HepG2 (cell line): ENCODE data around the gene SLC38A2. TPM values are rescaled to one million over a fixed set of nuclear protein-coding genes. Genes with fewer than 3 reads are reported as not detected.

ENCODE experiments used
- HOXA9 ChIP-seq: sonication (generic); formaldehyde crosslinking; IDR thresholded peaks from 2 replicates; pipeline ENCODE4 v1.8.1; 2022; ENCODE audit warnings: missing genetic modification reagents, mild to moderate bottlenecking, moderate library complexity, borderline replicate concordance
- MAZ ChIP-seq, 2 experiments: sonication (generic) in 1 of 2; formaldehyde crosslinking in 1 of 2; IDR thresholded peaks; 2 replicates each; pipeline versions ENCODE4 v1.5.0 to v1.6.1; 2012 to 2020; ENCODE audit warnings: low read depth in 2 of 2, mild to moderate bottlenecking in 2 of 2, borderline replicate concordance in 1 of 2, improper control_type of control experiment in 1 of 2, low read length in 1 of 2, missing genetic modification reagents in 1 of 2, moderate library complexity in 1 of 2
- MED1 ChIP-seq: sonication (generic); formaldehyde crosslinking; IDR thresholded peaks from 2 replicates; pipeline ENCODE4 v1.4.0; 2020; ENCODE audit warnings: missing genetic modification reagents
- MED8 ChIP-seq: sonication (generic); formaldehyde crosslinking; IDR thresholded peaks from 2 replicates; pipeline ENCODE4 v1.8.1; 2023; ENCODE audit warnings: mild to moderate bottlenecking, missing genetic modification reagents; ENCODE audit not compliant: insufficient replicate concordance
- MXD4 ChIP-seq: IDR thresholded peaks from 2 replicates; pipeline ENCODE4 v1.6.1; 2016; ENCODE audit warnings: mild to moderate bottlenecking, missing biosample characterization, missing genetic modification reagents
- PAX8 ChIP-seq: sonication (generic); formaldehyde crosslinking; IDR thresholded peaks from 2 replicates; pipeline ENCODE4 v1.8.0; 2022; ENCODE audit warnings: mild to moderate bottlenecking, missing genetic modification reagents, borderline replicate concordance
- PRMT3 ChIP-seq: sonication (generic); formaldehyde crosslinking; IDR thresholded peaks from 2 replicates; pipeline ENCODE4 v1.8.1; 2022; ENCODE audit warnings: low read depth, mild to moderate bottlenecking, moderate library complexity, missing genetic modification reagents, borderline replicate concordance
- RARA ChIP-seq: IDR thresholded peaks from 2 replicates; pipeline ENCODE4 v1.6.1; 2016; ENCODE audit warnings: missing genetic modification reagents, missing compliant biosample characterization
- REL ChIP-seq: sonication (generic); formaldehyde crosslinking; conservative IDR thresholded peaks from 2 replicates; pipeline ENCODE4 v1.8.0; 2022; ENCODE audit warnings: mild to moderate bottlenecking, missing genetic modification reagents, moderate library complexity
- TOPORS ChIP-seq: sonication (generic); formaldehyde crosslinking; IDR thresholded peaks from 2 replicates; pipeline ENCODE4 v1.8.0; 2023; ENCODE audit warnings: mild to moderate bottlenecking, missing genetic modification reagents
- ZNF12 ChIP-seq: sonication (generic); formaldehyde crosslinking; IDR thresholded peaks from 2 replicates; pipeline ENCODE4 v1.5.0; 2020; ENCODE audit warnings: missing genetic modification reagents
- ZNF253 ChIP-seq: sonication (generic); formaldehyde crosslinking; IDR thresholded peaks from 2 replicates; pipeline ENCODE4 v1.8.0; 2022; ENCODE audit warnings: mild to moderate bottlenecking, missing genetic modification reagents, borderline replicate concordance
- ZNF550 ChIP-seq: sonication (generic); formaldehyde crosslinking; IDR thresholded peaks from 2 replicates; pipeline ENCODE4 v1.4.0; 2020; ENCODE audit warnings: mild to moderate bottlenecking, missing genetic modification reagents, borderline replicate concordance
- ZNF607 ChIP-seq: sonication (generic); formaldehyde crosslinking; IDR thresholded peaks from 2 replicates; pipeline ENCODE4 v1.5.1; 2020; ENCODE audit warnings: missing genetic modification reagents, mild to moderate bottlenecking, borderline replicate concordance
- polyA plus RNA-seq, 8 experiments: library from polyadenylated mRNA; depleted of rRNA in 3 of 8; stranded (reverse) in 7 of 8; unstranded in 1 of 8; fragments of >200 nt; fragmentation: Illumina TruSeq in 4 of 8; extraction: Trizol in 4 of 8; gene quantifications; 2 replicates each; pipeline versions ENCODE4 v1.2.1 to v1.2.3, GENCODE V29; 2011 to 2016; ENCODE audit warnings: low read depth in 4 of 8, missing spikeins in 1 of 8, mixed read lengths in 1 of 8; ENCODE audit not compliant: insufficient read depth in 1 of 8
- total RNA-seq, 5 experiments: library from RNA; depleted of rRNA; stranded (reverse); fragments of >200 nt; fragmentation: Illumina TruSeq; extraction: Trizol; gene quantifications; 2 replicates each; pipeline ENCODE4 v1.2.3, GENCODE V29; 2016; ENCODE audit warnings: low read depth in 1 of 5
- TF ChIP-seq, protein P1 (sequence below): sonication (generic); formaldehyde crosslinking; IDR thresholded peaks from 2 replicates; pipeline ENCODE4 v1.4.0; 2020; ENCODE audit warnings: missing genetic modification reagents, low read depth, mild to moderate bottlenecking, borderline replicate concordance
- TF ChIP-seq, protein P2 (sequence below): conservative IDR thresholded peaks from 2 replicates; pipeline ENCODE4 v1.6.1; 2018; ENCODE audit warnings: missing genetic modification reagents
- TF ChIP-seq, protein P3 (sequence below): sonication (generic); formaldehyde crosslinking; IDR thresholded peaks from 2 replicates; pipeline ENCODE4 v1.4.0; 2020; ENCODE audit warnings: mild to moderate bottlenecking, missing genetic modification reagents
- TF ChIP-seq, protein P4 (sequence below): sonication (generic); formaldehyde crosslinking; conservative IDR thresholded peaks from 2 replicates; pipeline ENCODE4 v1.4.0; 2020; ENCODE audit warnings: missing genetic modification reagents
- TF ChIP-seq, protein P5 (sequence below): sonication (generic); formaldehyde crosslinking; IDR thresholded peaks from 2 replicates; pipeline ENCODE4 v1.5.0; 2020; ENCODE audit warnings: mild to moderate bottlenecking, missing genetic modification reagents, moderate library complexity

SLC38A2 gene
- total and polyA plus RNA-seq, 2 of the 13 experiments (the other 11 are each of a cell fraction or from before 2014, with no cell fraction given), result 368 to 880 TPM

DNA sequence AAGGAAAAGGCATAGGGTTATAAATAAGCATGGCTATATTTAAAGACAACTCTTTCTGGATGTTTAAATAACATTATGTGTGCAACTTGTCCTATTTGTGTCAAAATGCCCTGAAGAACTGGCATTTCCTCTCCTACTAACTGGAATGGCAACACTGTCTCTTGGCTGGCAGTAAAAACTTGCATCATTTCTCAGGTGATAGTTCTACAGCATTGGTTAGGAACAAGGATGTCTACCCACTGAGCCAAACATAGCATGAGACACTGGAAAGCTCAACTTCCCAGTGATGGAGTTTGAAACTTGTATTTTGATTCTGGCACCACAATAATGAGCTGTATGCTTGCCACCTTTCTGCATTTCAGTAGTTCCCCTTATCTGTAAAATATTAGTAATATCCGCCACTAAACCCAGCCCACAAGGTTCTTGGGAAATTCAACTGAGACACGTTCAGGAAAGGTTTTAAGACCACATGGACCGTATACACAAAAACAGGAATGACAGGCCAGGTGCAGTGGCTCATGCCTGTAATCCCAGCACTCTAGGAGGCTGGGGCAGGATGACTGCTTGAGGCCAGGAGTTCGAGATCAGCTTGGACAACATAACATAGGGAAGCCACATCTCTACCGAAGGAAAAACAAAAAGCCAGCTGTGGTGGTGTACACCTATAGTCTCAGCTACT, 5.1 kb downstream of the SLC38A2 start (continued):
- TF ChIP-seq REL (CRISPR knock-in tag) (no peak), ZNF550 (CRISPR knock-in tag) (no peak), RARA (no peak), MED1 (CRISPR knock-in tag) (peak; percentile 50), HOXA9 (CRISPR knock-in tag) (no peak), ZNF607 (CRISPR knock-in tag) (peak; percentile 67; the same call in 1 of the 2 replicates), ZNF12 (no peak), PRMT3 (CRISPR knock-in tag) (no peak), MAZ (IDR thresholded peaks at IDR 0.05; ENCODE audit: borderline replicate concordance, low read depth, low read length) (no peak), MAZ (CRISPR knock-in tag; IDR thresholded peaks at IDR 0.05; ENCODE audit: low read depth) (no peak), MED8 (CRISPR knock-in tag) (no peak), ZNF253 (CRISPR knock-in tag) (no peak), MXD4 (no peak), TOPORS (CRISPR knock-in tag) (0 out of 2 replicates have a peak, but pooled peaks have one; percentile 45), PAX8 (CRISPR knock-in tag) (no peak)
- TF ChIP-seq, protein P1, sequence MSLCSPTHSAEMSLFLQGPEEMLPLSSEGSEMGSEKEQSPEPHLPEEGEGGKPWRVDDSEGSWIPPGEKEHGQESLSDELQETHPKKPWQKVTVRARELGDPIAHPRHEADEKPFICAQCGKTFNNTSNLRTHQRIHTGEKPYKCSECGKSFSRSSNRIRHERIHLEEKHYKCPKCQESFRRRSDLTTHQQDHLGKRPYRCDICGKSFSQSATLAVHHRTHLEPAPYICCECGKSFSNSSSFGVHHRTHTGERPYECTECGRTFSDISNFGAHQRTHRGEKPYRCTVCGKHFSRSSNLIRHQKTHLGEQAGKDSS (CRISPR knock-in tag), result no peak; the same call in 1 of the 2 replicates
- TF ChIP-seq, protein P2, sequence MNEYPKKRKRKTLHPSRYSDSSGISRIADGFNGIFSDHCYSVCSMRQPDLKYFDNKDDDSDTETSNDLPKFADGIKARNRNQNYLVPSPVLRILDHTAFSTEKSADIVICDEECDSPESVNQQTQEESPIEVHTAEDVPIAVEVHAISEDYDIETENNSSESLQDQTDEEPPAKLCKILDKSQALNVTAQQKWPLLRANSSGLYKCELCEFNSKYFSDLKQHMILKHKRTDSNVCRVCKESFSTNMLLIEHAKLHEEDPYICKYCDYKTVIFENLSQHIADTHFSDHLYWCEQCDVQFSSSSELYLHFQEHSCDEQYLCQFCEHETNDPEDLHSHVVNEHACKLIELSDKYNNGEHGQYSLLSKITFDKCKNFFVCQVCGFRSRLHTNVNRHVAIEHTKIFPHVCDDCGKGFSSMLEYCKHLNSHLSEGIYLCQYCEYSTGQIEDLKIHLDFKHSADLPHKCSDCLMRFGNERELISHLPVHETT (CRISPR knock-in tag), result no peak
- TF ChIP-seq, protein P3, sequence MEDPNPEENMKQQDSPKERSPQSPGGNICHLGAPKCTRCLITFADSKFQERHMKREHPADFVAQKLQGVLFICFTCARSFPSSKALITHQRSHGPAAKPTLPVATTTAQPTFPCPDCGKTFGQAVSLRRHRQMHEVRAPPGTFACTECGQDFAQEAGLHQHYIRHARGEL (CRISPR knock-in tag), result no peak
- TF ChIP-seq, protein P4, sequence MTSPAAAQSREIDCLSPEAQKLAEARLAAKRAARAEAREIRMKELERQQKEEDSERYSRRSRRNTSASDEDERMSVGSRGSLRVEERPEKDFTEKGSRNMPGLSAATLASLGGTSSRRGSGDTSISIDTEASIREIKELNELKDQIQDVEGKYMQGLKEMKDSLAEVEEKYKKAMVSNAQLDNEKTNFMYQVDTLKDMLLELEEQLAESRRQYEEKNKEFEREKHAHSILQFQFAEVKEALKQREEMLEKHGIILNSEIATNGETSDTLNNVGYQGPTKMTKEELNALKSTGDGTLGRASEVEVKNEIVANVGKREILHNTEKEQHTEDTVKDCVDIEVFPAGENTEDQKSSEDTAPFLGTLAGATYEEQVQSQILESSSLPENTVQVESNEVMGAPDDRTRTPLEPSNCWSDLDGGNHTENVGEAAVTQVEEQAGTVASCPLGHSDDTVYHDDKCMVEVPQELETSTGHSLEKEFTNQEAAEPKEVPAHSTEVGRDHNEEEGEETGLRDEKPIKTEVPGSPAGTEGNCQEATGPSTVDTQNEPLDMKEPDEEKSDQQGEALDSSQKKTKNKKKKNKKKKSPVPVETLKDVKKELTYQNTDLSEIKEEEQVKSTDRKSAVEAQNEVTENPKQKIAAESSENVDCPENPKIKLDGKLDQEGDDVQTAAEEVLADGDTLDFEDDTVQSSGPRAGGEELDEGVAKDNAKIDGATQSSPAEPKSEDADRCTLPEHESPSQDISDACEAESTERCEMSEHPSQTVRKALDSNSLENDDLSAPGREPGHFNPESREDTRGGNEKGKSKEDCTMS (CRISPR knock-in tag), result no peak
- TF ChIP-seq, protein P5, sequence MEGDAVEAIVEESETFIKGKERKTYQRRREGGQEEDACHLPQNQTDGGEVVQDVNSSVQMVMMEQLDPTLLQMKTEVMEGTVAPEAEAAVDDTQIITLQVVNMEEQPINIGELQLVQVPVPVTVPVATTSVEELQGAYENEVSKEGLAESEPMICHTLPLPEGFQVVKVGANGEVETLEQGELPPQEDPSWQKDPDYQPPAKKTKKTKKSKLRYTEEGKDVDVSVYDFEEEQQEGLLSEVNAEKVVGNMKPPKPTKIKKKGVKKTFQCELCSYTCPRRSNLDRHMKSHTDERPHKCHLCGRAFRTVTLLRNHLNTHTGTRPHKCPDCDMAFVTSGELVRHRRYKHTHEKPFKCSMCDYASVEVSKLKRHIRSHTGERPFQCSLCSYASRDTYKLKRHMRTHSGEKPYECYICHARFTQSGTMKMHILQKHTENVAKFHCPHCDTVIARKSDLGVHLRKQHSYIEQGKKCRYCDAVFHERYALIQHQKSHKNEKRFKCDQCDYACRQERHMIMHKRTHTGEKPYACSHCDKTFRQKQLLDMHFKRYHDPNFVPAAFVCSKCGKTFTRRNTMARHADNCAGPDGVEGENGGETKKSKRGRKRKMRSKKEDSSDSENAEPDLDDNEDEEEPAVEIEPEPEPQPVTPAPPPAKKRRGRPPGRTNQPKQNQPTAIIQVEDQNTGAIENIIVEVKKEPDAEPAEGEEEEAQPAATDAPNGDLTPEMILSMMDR (CRISPR knock-in tag), result no peak
